Neural cell (in vitro differentiated cells): ENCODE results near the gene IGSF1. TPM values are rescaled to one million over a fixed set of nuclear protein-coding genes. Genes with fewer than 3 reads are reported as not detected.

ENCODE experiments used
- H2AFZ ChIP-seq: fragments of 200-600, 300-800 bp; sonication (generic), shearing (Covaris generic); 2 replicates; pipeline ENCODE4 v1.6.0; 2014; ENCODE audit warnings: low read depth, mild to moderate bottlenecking, antibody characterized with exemption, low read length, moderate library complexity
- H3F3A ChIP-seq: fragments of 200-600 bp; shearing (Covaris generic); 2 replicates; pipeline ENCODE4 v1.6.1; 2016; ENCODE audit warnings: mild to moderate bottlenecking, moderate library complexity, mixed read lengths, antibody characterized with exemption, low read length; ENCODE audit not compliant: insufficient read depth, poor library complexity, severe bottlenecking
- H3K27ac ChIP-seq: fragments of 200-600, 300-800 bp; sonication (generic), shearing (Covaris generic); 2 replicates; pipeline ENCODE4 v1.5.1; 2014; ENCODE audit warnings: mild to moderate bottlenecking, low read length, moderate library complexity
- H3K27me3 ChIP-seq: fragments of 300-800, 200-600 bp; sonication (generic), shearing (Covaris generic); 2 replicates; pipeline ENCODE4 v1.6.0; 2014; ENCODE audit warnings: mild to moderate bottlenecking, low read depth, low read length, moderate library complexity; ENCODE audit not compliant: insufficient read depth
- H3K36me3 ChIP-seq: fragments of 300-800, 200-600 bp; sonication (generic), shearing (Covaris generic); 2 replicates; pipeline ENCODE4 v1.5.1; 2014; ENCODE audit warnings: mild to moderate bottlenecking, antibody characterized with exemption, low read length, moderate library complexity; ENCODE audit not compliant: insufficient read depth
- H3K4me2 ChIP-seq: fragments of 300-800, 200-600 bp; sonication (generic), shearing (Covaris generic); 2 replicates; pipeline ENCODE4 v1.6.0; 2014; ENCODE audit warnings: mild to moderate bottlenecking, low read length
- H3K4me3 ChIP-seq: fragments of 300-800, 200-600 bp; sonication (generic), shearing (Covaris generic); 2 replicates; pipeline ENCODE4 v1.5.1; 2014; ENCODE audit warnings: mild to moderate bottlenecking, low read length, moderate library complexity
- H3K79me2 ChIP-seq: fragments of 200-600 bp; shearing (Covaris generic); replicated peaks from 2 replicates; pipeline ENCODE4 v1.6.0; 2014; ENCODE audit warnings: mild to moderate bottlenecking, low read length, moderate library complexity; ENCODE audit not compliant: insufficient read depth
- H3K9ac ChIP-seq: fragments of 300-800, 200-600 bp; sonication (generic), shearing (Covaris generic); 2 replicates; pipeline ENCODE4 v1.6.1; 2016; ENCODE audit warnings: mild to moderate bottlenecking, low read length, mixed read lengths
- H3K9me2 ChIP-seq: fragments of 200-600 bp; shearing (Covaris generic); 2 replicates; pipeline ENCODE4 v1.6.1; 2016; ENCODE audit warnings: mild to moderate bottlenecking, low read length, mixed read lengths; ENCODE audit not compliant: insufficient read depth
- H3K9me3 ChIP-seq: fragments of 200-600, 300-800 bp; sonication (generic), shearing (Covaris generic); 2 replicates; pipeline ENCODE4 v1.6.1; 2016; ENCODE audit warnings: mild to moderate bottlenecking, mixed run types, low read length, moderate library complexity, mixed read lengths
- H4K20me1 ChIP-seq: fragments of 200-600 bp; shearing (Covaris generic); 2 replicates; pipeline ENCODE4 v1.6.1; 2016; ENCODE audit warnings: mild to moderate bottlenecking, mixed run types; ENCODE audit not compliant: insufficient read depth
- CTCF ChIP-seq: fragments of 450-650 bp; IDR thresholded peaks from 2 replicates; pipeline ENCODE4 v1.5.1; 2014; ENCODE audit warnings: antibody characterized with exemption, mild to moderate bottlenecking, moderate library complexity; ENCODE audit not compliant: poor library complexity, severe bottlenecking
- EP300 ChIP-seq: fragments of 450-650 bp; conservative IDR thresholded peaks from 2 replicates; pipeline ENCODE4 v1.6.1; 2014; ENCODE audit warnings: antibody characterized with exemption, mild to moderate bottlenecking, moderate library complexity; ENCODE audit not compliant: poor library complexity, severe bottlenecking
- EZH2 ChIP-seq: fragments of 200-600, 300-800 bp; shearing (Covaris generic), sonication (generic); IDR thresholded peaks from 2 replicates; pipeline ENCODE4 v1.6.1; 2014; ENCODE audit warnings: antibody characterized with exemption, low read length, borderline replicate concordance, mild to moderate bottlenecking; ENCODE audit not compliant: insufficient read depth, poor library complexity, severe bottlenecking
- MXI1 ChIP-seq: fragments of 450-650 bp; conservative IDR thresholded peaks from 2 replicates; pipeline ENCODE4 v1.6.1; 2014; ENCODE audit warnings: antibody characterized with exemption, mild to moderate bottlenecking; ENCODE audit not compliant: poor library complexity, severe bottlenecking
- POLR2AphosphoS5 ChIP-seq: IDR thresholded peaks from 2 replicates; pipeline ENCODE4 v1.6.1; 2012
- RAD21 ChIP-seq: fragments of 450-650 bp; conservative IDR thresholded peaks from 2 replicates; pipeline ENCODE4 v1.6.1; 2014; ENCODE audit warnings: antibody characterized with exemption, mild to moderate bottlenecking, moderate library complexity
- REST ChIP-seq: IDR thresholded peaks from 2 replicates; pipeline ENCODE4 v1.6.1; 2012; ENCODE audit warnings: borderline replicate concordance
- SMC3 ChIP-seq: fragments of 450-650 bp; conservative IDR thresholded peaks from 2 replicates; pipeline ENCODE4 v1.6.1; 2014; ENCODE audit warnings: antibody characterized with exemption, mild to moderate bottlenecking, moderate library complexity; ENCODE audit not compliant: poor library complexity
- TAF1 ChIP-seq: IDR thresholded peaks from 2 replicates; pipeline ENCODE4 v1.6.1; 2012; ENCODE audit warnings: low read depth
- polyA plus RNA-seq: library from polyadenylated mRNA; depleted of rRNA; stranded (reverse); fragments of >200 nt; gene quantifications from 2 replicates; pipeline ENCODE4 v1.2.3, GENCODE V29; 2014

IGSF1 gene
- polyA plus RNA-seq, 1 donor from 2014 or later = 2.6 TPM

GRCh38 chrX:131273011-131273410 is 16.1 kb downstream of the IGSF1 start:
- Histone ChIP-seq H2AFZ (no peak overlapping the region), H3K27me3 (no peaks in the 10 kb centered on the region), H3F3A (no peaks in the 10 kb centered on the region), H3K79me2 (no peaks in the 10 kb centered on the region), H3K9me2 (no peaks in the 10 kb centered on the region), H3K9ac (no peak overlapping the region), H4K20me1 (no peaks in the 10 kb centered on the region), H3K36me3 (no peaks in the 10 kb centered on the region), H3K27ac (no peak overlapping the region), H3K9me3 (no peaks in the 10 kb centered on the region), H3K4me3 (no peak overlapping the region), H3K4me2 (no peak overlapping the region)
- TF ChIP-seq CTCF (no peak), TAF1 (no peak), REST (no peak), POLR2AphosphoS5 (no peak), EZH2 (no peak), SMC3 (no peak), EP300 (no peak), RAD21 (no peak), MXI1 (no peak)

GRCh38 chrX:131271826-131272225 is 17.3 kb downstream of the IGSF1 start:
- H2AFZ ChIP-seq = no peak overlapping the region
- H3K27ac ChIP-seq = no peak overlapping the region
- no peaks in the 10 kb centered on the region for H3K9me3 ChIP-seq
- H3K36me3 ChIP-seq = no peaks in the 10 kb centered on the region
- no peak overlapping the region for H3K4me2 ChIP-seq
- no peaks in the 10 kb centered on the region for H3F3A ChIP-seq
- no peak overlapping the region for H3K4me3 ChIP-seq
- no peak for TF ChIP-seq TAF1
- TF ChIP-seq REST = no peak
- TF ChIP-seq EP300 = no peak
- no peak for TF ChIP-seq MXI1
- no peak for TF ChIP-seq RAD21
- no peak for TF ChIP-seq POLR2AphosphoS5
- no peak for TF ChIP-seq SMC3
- no peak for TF ChIP-seq CTCF
- no peak for TF ChIP-seq EZH2
- no peaks in the 10 kb centered on the region for H4K20me1 ChIP-seq
- H3K9ac ChIP-seq = no peak overlapping the region
- H3K79me2 ChIP-seq = no peaks in the 10 kb centered on the region
- no peaks in the 10 kb centered on the region for H3K9me2 ChIP-seq
- no peaks in the 10 kb centered on the region for H3K27me3 ChIP-seq
